ENCODE data around the gene FN3KRP. TPM values are rescaled to one million over a fixed set of nuclear protein-coding genes. Genes with fewer than 3 reads are reported as not detected.

Gene FN3KRP
- total and polyA plus RNA-seq, 8 donors, result 24.7 to 55.6 (median 49.8) TPM

GRCh38 chr17:82681547-82681946 lies 35.0 kb upstream of the FN3KRP start:
- DNase-seq, result no peak
- intact Hi-C loops (cut with DNase I), result no loop called here
- Histone ChIP-seq H3K4me1 (no peaks in the 10 kb centered on the region), H3K9me3 (peaks cover 0 to 13% of the 10 kb centered on the region in 2 donors), H3K4me3 (no peak overlapping the region), H3K27ac (no peak overlapping the region), H3K27me3 (no peaks in the 10 kb centered on the region), H3K36me3 (no peaks in the 10 kb centered on the region)
- TF ChIP-seq CTCF (IDR thresholded peaks at IDR 0.05), result no peak
- no peak for ATAC-seq

DNA sequence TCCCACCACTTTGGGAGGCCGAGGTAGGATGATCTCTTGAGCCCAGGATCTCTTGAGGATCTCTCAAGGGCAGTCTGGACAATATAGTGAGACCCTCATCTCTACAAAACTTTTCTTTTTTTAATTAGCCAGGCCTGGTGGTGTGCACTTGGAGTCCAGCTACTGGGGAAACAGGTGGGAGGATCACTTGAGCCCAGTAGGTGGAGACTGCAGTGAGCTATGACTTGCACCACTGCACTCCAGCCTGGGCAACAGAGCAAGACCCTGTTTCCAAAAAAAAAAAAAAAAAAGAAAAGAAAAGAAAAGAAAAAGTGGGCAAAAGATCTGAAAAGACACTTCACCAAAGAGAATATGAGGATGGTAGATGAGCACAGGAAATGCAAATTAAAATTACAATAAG lies 33.0 kb upstream of the FN3KRP start:
- Histone ChIP-seq H3K4me3 (no peak overlapping the region), H3K4me1 (no peaks in the 10 kb centered on the region), H3K36me3 (no peaks in the 10 kb centered on the region), H3K27me3 (no peaks in the 10 kb centered on the region), H3K9me3 (peaks cover 0 to 13% of the 10 kb centered on the region in 2 donors), H3K27ac (no peak overlapping the region)
- intact Hi-C loops (cut with DNase I), result no loop called here
- ATAC-seq (no peak), DNase-seq (no peak)
- TF ChIP-seq CTCF (IDR thresholded peaks at IDR 0.05), result no peak

DNA sequence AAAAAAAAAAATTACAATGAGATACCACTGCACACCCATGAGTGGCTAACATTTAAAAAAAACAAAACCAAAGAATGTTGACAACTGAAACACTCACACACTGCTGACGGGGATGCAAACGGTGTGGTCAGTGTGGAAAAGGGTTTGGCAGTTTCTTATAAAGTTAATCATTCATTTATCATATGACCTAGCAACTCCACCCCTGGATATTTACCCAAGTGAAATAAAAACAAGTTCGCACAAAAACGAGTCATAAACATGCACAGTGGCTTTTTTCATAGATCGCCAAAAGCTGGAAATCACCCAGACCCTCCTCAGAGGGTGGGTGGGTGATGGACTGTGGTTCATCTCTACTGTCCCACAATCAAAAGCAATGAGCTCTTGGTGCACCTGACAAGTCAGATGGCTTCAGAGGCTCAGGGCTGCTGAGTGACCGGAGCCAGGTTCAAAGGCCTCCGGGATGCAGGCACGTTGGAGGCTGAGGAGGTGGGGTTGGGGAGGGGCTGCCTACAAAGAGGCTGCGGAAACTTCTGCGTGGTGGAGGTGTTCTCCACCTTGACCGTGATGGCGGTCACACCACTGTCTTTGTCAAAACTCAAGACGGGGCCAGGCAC lies 32.2 kb upstream of the FN3KRP start:
- ATAC-seq (peak; percentile 50), DNase-seq (no peak)
- no peak for TF ChIP-seq CTCF (IDR thresholded peaks at IDR 0.05)
- Histone ChIP-seq H3K4me1 (no peaks in the 10 kb centered on the region), H3K27ac (no peak overlapping the region), H3K4me3 (no peak overlapping the region), H3K27me3 (no peaks in the 10 kb centered on the region), H3K9me3 (peaks cover 0 to 13% of the 10 kb centered on the region in 2 donors), H3K36me3 (no peaks in the 10 kb centered on the region)
- intact Hi-C loops (cut with DNase I), result no loop called here

DNA sequence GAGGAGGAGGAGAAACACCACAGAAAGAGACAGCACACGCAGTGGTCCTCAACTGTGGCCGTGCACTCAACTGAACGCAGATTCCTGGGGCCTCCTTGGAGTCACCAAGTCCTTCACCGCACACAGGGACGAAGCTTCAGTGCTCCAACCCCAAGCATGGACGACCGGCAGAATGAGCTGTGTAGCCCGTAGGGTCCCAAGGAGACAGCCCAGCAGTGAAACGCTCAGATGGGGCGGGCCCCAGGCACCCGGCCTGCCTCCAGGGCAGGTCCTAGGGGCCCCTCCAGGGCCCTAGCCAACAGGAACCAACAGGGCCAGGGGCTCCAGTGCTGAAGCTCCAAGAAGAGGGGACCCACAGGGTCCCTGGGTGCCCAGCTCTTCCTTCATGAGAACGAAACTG lies 31.2 kb upstream of the FN3KRP start:
- intact Hi-C loops (cut with DNase I), result no loop called here
- H3K36me3 ChIP-seq, result no peaks in the 10 kb centered on the region
- ATAC-seq, result no peak
- no peak for DNase-seq
- H3K27me3 ChIP-seq, result no peaks in the 10 kb centered on the region
- H3K4me1 ChIP-seq, result no peaks in the 10 kb centered on the region
- no peak overlapping the region for H3K27ac ChIP-seq
- no peak overlapping the region for H3K4me3 ChIP-seq
- TF ChIP-seq CTCF (IDR thresholded peaks at IDR 0.05), result no peak
- peaks cover 0 to 13% of the 10 kb centered on the region in 2 donors for H3K9me3 ChIP-seq

GRCh38 chr17:82686366-82687324 lies 29.9 kb upstream of the FN3KRP start:
- Histone ChIP-seq H3K36me3 (no peaks in the 10 kb centered on the region), H3K27ac (no peak overlapping the region), H3K9me3 (peaks cover 0 to 3% of the 10 kb centered on the region in 2 donors), H3K4me3 (no peak overlapping the region), H3K4me1 (no peaks in the 10 kb centered on the region), H3K27me3 (no peaks in the 10 kb centered on the region)
- DNase-seq (no peak), ATAC-seq (no peak)
- no peak for TF ChIP-seq CTCF (IDR thresholded peaks at IDR 0.05)
- intact Hi-C loops (cut with DNase I), result no loop called here
